GM19438 (cell line): ENCODE measurements around the gene PSMD3.

ENCODE experiments used
- ATAC-seq: cut with Tn5 transposase; IDR thresholded peaks from one replicate; pipeline ENCODE4 v1.9.1; 2021; ENCODE audit warnings: low read depth; ENCODE audit not compliant: unreplicated experiment

The PSMD3 gene

DNA sequence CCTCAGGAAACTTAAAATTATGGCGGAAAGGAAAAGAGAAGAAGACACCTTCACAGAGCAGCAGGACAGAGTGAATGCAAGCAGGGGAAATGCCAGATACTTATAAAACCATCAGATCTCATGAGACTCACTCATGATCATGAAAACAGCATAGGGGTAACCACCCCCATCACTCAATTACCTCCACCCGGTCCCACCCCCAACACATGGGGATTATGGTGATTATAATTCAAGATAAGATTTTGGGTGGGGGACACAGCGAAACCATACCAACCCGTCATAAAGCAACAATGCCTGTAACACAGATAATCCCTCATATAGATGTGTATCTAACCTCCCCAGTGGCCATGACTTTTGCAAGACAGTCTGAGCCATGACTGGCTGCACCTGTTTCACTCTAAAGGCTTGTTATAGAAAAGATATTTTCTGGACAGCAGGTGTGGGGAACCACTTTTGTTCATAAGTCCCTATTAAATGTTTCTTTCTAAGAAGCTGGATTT lies 24.8 kb upstream of the PSMD3 start:
- ATAC-seq, result no peak

DNA sequence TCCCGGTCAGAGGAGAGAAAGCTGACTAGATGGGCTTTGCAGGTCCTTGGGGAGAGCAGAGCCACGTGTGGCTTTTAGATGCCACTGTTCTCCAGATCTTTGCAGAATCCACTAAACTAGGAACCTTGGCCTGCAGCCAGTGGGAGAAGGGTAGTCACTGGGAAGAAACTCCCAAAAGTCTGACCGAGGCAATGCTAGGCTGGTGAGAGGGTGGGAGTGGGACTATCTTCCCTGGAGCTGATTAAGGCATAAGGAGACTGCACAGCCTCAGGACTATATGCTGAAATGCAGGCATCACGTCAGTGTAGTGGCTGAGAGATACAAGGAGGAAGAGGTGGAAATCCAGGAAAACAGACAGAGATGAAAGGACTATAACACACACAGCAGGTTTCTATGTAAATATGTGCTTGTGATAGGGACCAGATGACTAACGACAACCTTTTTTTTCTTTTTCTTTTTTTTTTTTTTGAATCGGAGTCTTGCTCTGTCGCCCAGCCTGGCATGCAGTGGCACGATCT lies 20.0 kb upstream of the PSMD3 start:
- no peak for ATAC-seq

DNA sequence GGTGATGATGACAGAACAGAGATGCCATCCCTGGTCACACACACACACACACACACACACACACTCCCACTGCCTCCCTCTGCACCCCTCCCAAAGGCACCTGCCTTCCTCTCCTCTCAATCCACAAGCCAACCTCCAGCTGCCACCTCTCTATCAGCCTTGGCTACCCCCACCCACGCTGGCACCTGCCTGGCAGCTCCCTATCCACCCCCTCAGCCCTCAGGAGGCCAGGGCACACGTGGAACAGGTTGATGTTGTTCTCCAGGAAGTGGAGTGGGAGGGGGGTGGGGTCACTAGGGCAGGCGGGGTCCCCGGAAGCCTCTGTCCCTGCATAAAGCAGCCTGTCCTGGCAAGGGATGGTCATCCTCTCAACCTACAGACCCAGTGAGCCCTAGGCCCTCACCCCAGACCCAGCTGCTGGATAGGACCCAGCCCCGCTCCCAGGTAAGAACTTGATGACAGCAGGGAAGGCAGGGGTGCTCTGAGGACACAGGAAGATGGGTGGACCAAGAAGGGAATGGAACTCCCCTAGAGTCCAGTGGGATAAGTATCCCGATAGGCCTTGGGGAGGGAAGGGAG lies 17.9 kb upstream of the PSMD3 start, which contains the start of gene GSDMA:
Gene GSDMA, plus strand, starts transcription at position 363 of the 579 bp plus-strand sequence. CDS start 2,684 bp downstream, outside the sequence.
- ATAC-seq, result no peak

DNA sequence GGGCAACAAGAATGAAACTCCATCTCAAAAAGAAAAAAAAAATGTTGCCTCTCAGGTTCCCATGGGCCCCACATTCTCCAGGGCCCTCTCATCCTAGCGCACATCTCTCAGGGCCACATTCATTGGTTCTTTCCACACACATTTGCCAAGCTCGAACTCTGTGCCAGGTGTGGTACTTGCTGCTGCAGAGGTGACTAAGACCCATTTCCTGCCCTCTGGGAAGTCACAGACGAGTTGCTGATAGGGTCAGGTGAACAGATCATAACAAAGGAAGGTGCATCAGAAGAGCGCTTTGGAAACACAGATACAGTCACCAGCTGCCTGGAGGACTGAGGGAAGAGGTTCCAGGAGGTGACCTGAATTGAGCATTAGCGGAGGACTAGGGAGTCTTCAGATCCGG lies 16.8 kb upstream of the PSMD3 start:
- ATAC-seq, result no peak

DNA sequence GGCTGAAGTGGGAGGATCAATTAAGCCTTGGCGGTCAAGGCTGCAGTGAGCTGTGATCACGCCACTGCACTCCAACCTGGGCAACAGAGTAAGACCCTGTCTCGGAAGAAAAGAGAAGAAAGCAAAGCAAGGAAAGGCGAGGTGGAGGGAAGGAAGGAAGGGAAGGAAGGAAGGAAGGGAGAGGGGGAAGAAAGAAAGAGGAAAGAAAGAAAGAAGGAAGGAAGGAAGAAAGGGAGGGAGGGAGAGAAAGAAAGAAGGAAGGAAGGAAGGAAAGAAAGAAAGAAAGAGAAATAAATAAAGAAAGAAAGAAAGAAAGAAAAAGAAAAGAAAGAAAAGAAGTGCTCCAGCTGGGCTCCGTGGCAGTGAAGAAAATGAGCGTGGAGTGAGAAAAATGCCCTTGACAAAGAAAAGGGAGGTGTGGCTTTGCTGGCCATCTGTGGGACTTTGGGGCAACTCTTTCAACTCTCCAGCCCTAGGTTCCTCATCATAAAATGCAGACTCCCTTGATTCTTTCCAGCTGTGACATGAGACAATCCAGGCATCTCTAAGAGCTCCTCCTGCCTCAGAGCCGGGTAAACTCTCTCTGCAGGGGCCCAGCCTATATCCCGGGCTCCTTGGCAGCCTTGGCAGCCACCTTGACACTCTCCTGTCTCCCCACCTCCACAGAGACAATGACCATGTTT lies 15.4 kb upstream of the PSMD3 start:
- no peak for ATAC-seq

DNA sequence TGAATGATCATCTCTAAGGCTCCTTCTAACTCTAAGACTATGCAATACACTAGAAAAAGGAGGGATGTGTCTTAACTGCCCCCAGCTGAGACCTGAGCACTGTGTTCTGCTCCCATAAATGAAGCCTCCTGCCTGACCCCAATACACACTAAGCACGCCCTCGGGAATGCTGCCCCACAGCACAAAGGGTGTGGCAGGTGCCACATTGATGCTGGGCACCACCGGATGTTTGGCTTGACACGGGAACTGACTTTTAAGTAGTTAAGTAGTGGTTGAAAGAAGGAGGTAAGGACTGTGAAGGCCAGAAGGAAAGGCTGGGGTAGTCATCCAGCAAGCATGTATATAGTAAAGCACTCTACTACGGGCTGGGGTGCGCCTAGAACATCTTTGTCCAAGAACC lies 13.8 kb upstream of the PSMD3 start:
- ATAC-seq, result no peak

DNA sequence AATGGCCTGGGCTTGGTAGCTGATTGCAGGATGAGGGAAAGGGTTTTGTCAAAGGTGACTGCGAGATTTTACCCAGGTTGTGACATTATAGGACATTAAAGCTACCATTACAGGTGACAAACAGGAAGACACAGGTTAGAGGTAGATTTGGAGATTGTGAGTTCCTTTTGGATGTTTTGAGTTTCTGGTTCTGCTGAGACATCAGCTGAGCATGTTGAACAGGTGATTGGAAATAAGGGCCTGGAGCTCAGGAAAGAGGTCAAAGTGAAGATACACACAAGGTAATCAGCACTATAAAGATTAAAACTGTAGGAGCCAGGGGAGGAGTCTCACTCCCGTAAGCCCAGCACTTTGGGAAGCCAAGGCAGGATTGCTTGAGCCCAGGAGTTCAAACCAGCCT lies 11.8 kb upstream of the PSMD3 start:
- ATAC-seq, result no peak

DNA sequence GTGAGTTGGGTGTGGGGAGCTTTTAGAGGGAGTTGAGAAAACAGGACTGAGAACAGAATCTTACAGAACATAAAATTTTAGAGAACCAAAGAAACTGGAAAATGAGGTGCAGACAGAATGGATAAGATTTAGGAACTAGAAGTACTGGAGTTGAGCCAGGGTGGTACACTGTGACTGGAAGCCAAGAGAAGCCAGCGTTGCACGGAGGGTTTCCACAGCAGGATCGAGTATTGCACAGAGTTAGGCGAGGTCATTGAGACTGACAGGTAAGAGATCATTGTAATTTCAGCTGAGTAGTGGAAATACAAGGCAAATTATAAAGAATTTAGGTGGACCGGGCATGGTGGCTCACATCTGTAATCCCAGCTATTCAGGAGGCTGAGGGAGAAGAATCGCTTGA lies 11.2 kb upstream of the PSMD3 start:
- ATAC-seq, result no peak

DNA sequence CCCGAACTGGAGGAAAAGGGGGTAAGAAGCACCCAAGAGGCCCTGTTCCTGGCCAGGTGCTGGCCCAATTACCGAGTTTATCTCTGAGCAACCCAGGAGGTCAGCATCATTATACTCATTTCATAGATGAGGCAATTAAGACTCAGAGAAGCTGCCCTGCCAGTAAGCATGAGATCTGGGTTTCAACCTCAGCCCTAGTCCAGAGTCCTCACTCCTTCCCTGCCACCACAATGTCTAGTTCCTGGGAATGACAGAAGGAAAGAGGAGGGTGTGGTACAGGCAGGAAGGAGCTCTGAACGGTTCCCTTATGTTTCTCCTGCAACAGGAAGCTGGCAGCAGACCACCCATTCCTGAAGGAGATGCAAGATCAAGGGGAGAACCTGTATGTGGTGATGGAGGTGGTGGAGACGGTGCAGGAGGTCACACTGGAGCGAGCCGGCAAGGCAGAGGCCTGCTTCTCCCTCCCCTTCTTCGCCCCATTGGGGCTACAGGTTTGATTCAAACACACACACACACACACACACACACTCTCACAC lies 10.4 kb upstream of the PSMD3 start:
- ATAC-seq, result no peak

DNA sequence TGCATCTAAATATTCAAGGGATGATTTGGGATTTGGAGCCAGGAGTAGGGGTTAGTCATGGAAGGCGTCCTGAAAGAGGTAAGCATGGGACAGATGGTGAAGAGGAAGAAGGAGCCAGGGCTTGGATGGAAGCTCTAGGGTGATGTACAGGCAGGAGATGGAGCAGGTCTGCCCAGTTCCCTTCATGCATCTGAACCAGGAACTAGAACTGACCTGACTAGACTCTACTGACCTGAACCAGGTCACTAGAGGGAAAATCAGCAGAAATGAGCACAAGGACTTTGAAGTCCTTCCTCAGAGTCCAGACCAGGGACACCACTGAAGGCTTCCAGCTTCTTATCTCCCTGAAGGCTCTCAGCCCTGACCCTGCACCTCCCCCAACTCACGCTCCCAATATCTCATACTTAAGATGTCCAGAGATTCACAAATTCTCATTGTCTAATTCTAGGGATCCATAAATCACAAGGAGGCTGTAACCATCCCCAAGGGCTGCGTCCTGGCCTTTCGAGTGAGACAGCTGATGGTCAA lies 9.5 kb upstream of the PSMD3 start:
- ATAC-seq, result no peak

DNA sequence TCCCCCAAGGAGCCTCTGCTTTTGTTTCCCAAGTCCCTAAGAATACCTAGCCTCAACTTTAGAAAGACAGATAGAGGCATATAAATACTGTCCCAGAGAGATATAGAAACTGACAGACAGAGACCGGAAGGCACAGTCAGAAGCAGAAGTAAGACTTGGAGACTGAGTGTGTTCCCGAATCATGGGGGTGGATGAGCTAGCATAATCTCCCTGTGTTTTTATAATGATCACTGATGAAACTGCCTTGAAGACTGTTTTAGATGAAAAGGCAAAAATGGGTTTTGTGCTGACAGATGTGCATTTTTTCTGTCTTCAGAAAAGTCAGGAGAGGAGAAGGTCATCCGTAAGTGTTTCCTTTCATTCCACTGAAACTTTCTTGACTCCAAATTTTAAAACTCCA lies 8.3 kb upstream of the PSMD3 start:
- no peak for ATAC-seq

DNA sequence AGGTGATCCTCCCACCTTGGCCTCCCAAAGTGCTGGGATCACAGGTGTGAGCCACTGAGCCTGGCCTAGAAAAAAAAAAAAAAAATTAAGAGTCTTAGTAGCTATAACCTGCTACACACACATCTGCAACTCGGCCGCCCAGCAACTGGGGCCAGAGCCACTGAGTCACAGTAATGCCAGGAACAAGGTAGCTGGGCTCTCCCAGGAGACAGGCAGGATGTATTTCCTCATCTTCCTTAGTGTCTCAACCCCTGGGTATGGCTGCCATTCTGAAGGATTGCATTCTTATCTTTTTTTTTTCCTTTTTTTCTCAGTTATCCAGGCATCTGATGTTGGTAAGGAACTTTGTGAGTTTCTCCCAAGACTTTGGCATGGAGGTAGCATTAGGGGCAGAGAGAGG lies 7.1 kb upstream of the PSMD3 start:
- no peak for ATAC-seq

DNA sequence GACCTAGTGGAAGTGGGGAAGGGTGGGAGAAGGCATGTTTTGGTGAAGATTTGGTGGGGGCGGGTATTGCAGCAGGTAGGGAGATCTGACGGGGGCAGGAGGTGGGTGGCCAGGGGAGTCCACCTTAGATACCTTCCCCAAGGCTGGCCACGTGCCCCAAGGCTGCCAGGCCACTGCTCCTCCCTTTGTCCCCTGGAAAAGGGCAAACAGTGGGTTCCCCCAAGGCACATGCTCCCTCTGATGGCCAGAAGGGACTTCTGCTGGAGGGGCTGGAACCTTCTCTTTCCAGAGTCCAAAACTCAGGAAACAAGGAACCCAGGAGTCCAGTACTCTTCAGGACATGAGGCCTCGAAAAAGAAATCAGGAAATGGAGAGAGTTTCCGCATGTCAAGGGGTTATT lies 6.2 kb upstream of the PSMD3 start:
- no peak for ATAC-seq

DNA sequence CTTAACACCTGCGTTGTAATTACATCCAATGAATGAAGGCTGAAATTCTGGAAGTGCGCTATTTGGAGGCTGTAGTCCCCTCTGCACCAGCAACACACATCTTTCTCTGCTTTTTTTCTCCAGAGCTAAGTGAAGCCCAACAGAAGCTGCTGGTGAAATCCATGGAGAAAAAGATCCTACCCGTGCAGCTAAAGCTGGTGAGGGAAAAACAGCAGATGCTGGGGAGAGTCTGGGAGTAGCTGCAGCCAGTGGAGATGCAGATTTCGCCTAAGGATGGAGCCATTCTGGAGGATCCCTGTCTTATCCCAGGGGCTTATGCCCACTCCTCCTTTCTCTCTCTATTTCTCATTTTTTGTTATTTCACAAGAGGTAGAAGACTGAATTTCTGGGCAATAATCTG lies 4.8 kb upstream of the PSMD3 start:
- ATAC-seq, result no peak

DNA sequence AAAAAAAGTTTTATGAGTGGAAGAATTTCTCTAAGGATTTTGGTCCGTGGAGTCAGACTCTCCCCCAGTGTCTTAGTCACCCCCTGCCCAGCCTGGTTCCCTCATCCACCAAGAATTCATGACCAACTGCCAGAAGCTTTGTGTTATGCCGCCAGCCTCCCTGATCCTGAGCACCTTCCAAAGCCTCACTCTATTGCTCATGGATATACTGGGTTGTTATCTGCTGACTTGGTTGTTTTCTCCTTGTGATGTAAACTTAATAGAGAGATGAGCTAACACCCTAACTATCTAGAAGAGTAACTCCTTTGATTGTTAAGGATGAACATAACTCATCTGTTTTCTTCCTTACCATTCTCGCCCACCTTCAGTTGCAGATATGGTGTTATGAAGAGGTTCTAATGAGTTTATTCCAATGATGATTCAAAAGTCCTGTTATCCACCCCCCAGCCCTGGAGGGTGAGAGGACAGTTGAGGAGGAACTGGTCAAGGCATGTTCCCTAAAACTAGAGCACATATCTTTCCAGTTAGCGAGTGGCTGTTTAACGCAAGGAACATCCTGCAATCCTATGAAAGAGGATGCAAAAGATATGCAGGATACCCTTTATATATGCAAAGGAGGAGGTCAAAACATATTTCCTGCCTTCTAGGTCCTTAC lies 1.5 kb upstream of the PSMD3 start:
- ATAC-seq, result no peak

DNA sequence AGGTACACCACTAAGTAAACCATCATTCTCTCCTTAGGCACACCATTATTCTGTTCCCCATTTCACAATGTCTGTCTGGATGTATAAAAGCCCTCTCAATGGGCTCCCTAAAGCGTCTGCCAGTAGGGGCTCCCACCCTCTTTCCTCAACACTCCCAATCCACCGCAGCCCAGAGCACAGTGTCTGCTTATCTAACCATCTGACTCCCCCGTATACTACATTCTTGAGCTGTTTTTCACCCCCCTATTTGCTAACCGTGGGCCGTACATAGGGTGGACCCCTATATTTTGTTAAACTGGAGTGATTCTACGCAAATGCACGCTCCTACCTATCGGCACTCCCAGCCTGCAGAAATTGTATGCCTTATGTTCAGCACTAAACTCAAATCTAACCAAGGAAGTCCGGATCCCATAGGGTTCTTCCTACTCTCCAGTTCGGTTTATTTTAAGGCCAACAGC lies 685 bp upstream of the PSMD3 start:
- ATAC-seq, result peak; percentile 9

DNA sequence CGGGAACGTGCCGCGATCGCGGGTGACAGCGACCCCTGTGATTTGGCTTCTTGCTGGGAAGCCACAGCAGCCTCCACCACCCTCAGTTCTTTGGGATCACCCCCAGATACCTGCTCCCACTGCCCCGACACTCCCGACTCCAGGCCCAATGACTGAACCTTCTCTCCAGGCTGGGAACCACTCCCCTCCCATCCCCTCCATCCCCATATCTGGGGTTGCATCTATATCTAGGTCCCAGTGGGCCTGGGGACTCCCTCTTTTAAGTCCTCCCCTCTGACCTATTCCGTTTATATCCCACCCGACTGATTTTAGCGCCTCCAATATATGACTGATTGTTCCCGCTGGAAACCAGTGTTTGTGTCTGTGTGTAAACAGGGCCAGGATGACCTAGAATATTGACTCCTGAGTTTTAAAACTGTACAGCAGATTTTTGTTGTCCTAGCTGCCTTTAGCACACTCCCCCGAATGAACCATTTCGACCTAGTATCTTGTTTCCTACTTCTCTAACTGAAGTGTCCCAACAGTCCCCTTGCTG lies 667 bp downstream of the PSMD3 start:
- ATAC-seq, result no peak

DNA sequence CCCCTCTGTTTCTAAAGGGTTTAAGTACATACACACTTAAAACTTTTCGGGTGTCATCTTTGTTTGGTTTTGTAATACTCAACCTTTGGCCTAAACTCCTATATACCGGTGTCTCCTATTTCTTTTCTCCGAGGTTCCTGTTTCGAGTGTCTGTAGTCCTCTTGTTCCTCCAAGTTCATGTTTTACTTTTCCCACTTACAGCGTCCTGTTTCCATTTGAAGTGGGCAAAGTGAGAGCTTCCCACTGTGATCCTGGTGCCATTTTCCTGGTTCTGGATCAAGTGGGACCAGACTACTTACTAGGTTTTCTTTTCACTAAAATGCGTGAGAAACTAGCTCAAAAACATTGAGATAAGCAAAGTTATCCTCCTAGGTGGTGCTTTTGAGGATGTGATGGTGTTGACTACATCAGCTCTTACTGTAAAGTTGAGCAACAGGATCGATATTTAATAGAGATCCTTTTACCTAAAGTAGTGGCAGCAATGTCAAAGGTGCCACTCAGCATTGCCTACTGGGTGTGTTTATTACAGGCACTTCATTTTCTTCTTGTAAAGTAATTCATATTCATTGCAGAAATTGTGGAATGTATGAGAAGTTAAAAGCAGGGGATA lies 1.3 kb downstream of the PSMD3 start:
- ATAC-seq, result no peak

DNA sequence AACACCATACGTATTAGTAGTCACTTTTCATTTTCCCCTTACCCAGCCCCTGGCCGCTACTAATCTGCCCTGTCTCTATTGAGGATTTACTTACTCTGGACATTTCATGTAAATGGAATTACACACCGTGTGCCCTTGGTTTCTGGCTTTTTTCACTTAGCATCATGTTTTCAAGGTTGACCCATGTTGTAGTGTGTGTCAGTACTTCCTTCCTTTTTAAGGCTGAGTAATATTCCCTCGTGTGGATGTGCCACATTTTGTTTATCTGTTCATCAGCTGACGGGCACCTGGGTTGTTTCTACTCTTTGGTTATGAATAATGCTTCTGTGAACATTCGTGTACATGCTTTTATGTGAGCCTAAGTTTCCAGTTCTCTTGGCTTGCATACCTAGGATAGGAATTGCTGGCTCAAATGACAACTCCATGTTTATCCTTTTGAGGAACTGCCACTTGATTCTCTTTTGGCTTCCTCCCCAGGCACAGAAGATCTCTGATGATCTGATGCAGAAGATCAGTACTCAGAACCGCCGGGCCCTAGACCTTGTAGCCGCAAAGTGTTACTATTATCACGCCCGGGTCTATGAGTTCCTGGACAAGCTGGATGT lies 7.7 kb downstream of the PSMD3 start:
- no peak for ATAC-seq

DNA sequence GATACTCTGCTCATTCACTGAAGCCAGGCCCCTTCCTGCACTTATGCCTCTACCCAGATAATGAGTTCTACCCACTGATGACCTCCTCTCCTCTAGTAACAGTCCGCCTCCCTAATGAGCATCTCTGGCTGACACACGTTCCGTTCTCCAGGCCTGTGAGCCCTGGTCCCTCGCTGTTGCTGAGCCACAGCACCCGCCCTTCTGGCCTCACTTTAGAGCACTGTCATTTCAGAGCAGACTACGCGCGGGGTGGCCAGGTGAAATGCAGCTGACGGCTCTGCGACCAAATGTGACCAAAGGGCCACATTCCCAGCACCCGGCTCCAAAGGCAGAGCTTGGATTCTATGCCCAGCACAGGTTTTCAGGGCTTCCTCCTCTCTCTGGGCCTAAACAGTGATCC lies 13.8 kb downstream of the PSMD3 start:
- no peak for ATAC-seq
